SK-N-DZ (cell line): ENCODE results near the gene OXSR1.
"Not testable (repeated sequence)": the region's sequence is repeated elsewhere in the genome, so short reads cannot be mapped to it uniquely, and the experiment has no call there.

Experiments
- DNase-seq: peaks from one replicate; pipeline ENCODE4 v3.0.0-alpha.2; 2015; ENCODE audit warnings: low spot score

The OXSR1 gene

DNA sequence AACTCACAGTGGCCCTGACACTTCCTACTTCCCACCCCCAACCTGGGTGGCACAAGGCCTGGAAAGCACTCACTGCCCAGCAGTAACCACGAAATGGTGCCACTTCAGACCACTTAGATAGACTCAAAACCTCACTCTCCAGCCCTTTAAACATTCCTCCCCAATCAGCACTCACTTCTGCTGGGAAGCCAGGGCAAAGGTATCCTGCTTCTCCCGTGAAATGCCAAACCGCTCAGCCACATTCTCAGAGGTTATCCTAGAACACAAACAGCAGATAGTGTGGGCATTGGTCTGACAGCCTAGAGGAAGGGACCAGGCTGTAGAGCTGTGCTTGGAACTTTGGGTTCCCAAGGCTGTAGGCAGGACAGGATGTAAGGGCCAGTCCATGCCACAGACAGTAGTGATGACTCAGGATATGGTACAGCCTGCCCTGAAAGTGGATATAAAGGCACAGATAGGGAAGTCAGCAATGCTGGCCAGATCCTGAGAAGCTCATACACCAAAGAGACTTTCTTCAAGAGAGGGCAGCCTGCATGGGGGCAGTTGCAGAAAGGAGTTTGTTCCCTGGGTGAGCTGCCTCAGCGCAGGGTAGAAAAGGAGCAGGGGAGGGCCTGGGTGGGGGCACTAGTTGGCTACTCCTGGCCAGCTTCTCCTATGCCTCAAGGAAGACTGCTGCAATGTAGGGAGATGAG, 37.6 kb upstream of the OXSR1 start:
- no peak for DNase-seq

DNA sequence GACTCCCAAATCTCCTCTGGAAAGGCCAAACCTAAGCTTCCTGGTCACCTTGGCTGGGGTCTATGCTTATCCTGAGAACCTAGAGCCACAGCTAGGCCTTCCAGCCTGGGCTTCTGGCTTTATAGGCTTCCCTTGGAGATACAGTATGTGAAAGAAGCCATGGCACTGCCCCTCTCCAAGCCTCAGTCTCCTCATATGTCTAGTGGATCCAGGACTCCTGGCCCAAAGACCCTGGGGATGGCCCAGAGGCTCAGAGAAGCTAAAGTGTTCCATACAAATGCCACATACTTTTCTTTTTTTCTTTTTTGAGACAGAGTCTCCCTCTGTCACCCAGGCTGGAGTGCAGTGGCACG, 37.1 kb upstream of the OXSR1 start:
- DNase-seq: no peak

DNA sequence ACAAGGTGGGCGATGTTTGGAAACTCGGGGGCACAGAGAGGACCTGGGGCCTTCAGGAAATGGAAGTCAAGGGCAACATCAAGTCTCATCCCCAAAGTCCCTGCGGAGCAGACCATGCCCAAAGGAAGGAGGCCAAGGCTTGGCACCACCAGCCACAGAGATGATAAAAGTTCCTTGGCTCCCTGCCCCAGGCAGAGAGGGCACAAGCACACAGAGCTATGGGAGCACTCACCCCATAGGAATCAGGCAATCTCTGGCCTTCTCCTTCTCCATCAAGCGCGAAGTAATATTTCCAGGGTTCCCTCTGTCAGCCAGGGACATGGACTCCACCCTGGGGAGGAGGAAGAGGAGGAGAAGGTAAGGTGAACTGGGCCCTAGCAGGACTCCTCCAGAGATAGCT, 36.3 kb upstream of the OXSR1 start:
- no peak for DNase-seq

DNA sequence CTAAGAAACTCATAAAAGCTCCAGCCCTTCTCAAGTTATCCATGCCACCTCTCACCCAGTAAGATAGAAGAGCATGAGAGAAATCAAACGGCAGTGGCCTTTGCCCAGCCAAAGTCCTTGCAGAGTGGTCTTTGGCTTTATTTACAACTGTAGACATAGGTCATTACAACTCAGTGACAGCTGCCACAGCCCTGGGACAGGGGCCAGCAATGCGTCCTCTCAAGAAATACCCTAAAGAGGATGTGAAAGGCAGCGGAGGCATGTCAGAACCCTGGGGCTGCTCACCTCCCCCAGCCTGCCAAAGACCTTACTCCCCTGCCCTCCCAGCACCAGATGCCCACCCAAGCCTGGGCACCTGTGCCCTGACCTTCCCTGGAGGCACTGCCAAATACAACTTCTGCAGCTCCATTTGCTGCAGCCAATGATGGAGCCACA, 34.7 kb upstream of the OXSR1 start:
- no peak for DNase-seq

DNA sequence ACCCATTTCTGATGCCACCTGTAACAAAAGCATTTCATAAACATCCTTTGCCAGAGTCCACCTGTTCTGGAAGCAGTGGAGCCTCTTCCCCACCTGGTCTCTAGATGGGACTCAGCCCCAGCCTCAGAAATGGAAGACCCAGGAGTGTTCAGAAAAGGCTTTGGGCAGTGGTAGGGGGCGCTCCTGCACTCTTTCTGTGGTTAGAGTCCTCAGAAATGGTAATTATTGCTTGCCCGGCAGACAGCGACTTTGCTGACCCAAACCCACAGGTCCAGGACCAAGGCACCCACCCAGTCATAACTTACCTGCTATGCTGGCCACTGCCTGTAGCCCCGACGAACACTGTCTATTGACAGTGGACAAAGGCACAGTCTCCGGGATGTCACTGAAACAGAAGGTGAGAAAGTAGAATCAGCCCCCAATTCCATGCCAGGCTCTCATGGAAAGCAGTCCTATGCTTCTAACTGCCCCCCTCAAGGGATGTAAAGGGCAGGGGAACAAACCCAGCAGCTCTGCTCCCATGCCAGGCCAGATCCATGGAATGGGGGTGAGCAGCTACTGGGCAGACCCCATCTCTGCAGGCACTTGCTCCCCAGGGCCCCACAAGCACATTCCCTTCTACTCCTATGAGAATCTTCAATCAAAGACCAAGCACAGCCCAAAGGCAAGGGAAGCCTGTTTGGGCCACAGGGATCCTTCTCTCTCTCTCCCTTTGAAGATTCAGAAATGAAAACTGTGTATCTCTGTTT, 33.5 kb upstream of the OXSR1 start:
- DNase-seq: peak; percentile 19

DNA sequence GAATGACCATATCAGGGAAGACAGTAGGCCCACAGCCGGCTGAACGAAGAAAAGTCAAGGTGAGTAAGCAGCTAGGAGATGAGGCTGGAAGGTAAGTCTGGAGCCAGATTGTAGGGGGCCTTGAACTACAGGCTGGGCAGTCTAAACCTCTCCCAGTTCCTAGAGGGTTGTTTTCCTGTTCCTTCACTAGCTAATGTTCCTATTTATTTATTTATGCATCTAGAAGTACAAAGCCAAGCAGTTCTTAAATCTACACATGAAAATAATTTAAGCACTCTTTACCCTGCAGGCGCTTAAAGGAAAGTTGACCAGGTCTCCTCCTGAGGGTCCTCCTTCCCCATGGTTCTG, 32.2 kb upstream of the OXSR1 start:
- DNase-seq: no peak

DNA sequence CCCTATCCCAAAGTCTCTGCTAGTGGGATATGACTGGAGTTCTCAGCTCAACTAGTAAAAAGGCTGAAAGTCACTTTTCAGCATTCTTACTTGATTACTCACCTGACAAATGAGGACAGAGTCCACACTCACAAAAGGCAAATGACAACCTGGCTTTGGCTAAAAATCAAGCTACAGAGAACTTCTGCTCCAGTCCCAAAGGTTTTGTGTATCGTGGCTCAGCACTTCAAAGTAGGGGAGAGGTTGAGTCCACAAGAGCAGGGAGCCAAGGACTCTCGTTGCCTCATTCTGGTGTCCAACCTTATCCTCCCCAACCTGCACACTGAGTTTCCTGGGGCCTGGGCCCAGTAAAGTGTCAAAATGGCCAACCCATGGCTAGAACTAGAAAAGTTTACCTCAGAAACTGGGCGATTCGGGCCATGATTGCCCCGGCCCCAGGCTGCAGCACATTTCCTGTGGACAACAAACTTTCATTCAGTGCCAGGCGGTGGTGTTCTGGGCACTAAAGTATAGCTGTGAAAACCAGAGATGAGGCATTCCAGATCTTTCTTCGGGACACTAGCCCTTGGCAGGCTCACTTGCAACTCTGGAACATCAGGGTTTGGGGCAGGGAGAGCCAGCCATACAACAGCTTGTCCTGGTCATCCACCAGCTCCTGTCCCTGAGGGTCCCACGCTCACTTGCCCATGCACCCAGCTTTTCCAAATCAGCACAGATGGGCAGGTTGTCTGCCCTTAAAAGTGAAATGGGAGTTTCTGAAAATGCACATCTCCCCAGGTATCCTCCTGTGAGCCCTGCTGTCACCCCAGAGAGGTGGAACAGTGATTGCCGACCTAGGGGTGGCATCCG, 31.6 kb upstream of the OXSR1 start:
- DNase-seq: no peak

DNA sequence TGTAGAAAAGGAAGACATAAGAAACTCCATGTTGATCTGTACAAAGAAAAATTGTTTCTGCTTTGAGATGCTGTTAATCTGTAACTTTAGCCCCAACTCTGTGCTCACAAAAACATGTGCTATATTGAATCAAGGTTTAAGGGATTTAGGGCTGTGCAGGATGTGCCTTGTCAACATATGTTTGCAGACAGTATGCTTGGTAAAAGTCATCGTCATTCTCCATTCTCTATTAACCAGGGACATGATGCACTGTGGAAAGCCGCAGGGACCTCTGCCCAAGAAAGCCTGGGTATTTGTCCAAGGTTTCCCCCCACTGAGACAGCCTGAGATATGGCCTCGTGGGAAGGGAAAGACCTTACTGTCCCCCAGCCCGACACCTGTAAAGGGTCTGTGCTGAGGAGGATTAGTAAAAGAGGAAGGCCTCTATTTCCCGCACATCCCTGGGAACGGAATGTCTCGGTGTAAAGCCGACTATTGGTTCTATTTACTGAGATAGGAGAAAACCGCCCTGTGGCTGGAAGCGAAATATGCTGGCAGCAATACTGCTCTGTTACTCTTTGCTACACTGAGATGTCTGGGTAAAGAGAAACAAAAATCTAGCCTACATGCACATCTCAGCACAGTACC, 30.7 kb upstream of the OXSR1 start:
- not testable (repeated sequence) for DNase-seq

DNA sequence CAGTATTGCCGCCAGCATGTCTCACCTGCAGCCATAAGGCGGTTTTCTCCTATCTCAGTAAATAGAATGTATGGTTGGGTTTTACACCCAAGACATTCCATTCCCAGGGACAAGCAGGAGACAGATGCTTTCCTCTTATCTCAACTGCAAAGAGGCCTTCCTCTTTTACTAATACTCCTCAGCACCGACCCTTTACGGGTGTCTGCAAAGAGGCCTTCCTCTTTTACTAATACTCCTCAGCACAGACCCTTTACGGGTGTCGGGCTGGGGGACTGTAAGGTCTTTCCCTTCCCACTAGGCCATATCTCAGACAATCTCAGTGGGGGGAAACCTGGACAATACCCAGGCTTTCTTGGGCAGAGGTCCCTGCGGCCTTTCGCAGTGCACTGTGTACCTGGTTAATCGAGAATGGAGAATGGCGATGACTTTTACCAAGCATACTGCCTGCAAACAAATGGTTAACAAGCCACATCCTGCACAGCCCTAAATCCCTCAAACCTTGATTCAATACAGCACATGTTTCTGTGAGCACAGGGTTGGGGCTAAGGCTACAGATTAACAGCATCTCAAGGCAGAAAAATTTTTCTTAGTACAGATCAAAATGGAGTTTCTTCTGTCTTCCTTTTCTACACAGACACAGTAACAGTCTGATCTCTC, 29.6 kb upstream of the OXSR1 start:
- DNase-seq: not testable (repeated sequence)

DNA sequence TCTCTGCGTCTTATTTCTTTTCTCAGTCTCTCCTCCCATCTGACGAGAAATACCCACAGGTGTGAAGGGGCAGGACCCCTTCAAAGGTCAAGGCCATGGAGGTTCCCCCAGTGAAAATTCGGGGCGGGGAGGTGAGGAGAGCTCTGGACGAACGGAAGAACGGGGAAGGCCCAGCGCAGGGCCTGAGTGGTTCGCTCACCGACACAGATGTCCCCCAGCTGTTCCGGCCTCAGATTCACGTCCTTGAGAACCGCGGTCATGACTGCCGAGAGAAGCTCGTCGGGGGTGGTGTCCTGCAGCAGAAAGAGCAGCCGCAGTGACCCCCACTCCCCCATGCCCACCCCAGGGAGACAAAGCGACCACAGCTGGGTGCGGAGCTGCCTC, 29.0 kb upstream of the OXSR1 start:
- DNase-seq: no peak

DNA sequence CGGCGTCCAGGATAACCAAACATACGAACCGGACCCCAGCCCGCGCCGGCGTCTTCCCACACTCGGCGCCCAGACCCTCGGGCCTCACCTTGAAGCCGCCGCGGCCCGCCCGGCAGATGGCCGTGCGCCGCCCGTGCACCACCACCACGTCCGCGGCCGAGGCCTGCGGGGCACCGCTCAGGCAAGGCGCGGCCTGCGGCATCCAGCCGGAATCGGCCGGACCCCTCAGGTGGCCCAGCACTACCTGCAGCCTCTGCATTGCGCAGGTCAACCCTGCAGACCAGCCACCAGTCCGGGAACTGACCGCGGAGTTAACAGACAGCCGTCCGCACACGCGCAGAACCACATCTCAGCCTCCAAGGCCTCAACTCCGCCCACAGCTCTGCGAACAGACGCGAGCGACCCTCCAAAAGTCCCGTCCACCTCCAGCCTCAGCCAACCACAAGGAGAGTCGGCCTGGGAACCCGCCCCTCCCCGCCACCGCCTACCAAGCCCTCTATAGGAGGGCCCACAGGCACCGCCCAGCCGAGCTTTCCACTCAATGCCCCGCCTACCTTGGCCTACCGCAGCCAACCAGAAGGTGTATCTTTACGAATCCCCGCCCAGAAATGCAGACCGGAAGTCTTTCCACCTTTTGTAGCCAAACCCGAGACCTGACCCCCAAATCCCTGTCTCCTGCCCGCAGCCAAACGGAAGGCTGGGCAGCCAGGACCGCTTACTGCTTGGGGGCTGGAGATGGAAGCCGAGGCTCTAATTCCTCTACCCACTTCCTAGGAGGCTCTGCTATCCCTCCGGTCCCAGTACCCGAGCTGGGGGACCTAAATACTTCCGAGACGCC, 28.3 kb upstream of the OXSR1 start, which contains the start of gene ACAA1:
TSS of gene ACAA1 (minus strand) at position 351 of the 838 bp plus-strand sequence. CDS start at position 259, 92 bp downstream.
- peak; percentile 97 for DNase-seq

DNA sequence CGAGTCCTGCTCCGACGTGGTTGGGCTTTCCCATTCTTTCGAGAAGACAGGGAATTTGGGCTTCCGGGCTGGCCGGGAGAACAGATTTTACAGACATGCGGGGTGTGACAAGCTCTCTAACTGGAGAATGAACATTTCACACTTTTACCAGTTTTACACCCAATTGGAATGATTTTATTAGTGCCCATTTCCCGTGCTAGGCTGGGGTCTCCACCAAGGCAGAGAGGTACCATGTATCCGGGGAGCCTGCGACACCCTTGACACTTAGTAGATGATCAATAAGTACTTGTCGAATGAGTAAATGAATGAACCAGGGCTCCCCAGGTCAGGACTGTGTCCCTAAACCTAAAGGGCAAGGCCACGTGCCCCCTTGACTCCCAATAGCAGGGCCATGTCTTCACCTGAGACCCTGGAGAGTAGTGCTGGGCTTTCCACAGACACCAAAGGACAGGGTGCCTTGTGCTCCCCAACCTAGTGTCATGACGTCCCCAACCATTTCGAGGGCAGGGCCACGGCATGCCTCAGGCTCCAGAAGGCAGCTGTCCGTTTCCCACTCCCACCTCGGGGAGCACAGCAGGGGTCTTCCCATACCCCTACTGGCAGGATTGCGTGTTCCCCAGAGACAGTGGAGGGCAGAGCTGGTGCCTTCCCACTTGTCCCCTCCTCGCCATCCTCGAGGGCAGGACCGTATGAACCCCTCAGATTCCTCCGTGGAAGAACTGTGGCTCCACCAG, 27.6 kb upstream of the OXSR1 start:
- peak; percentile 15 for DNase-seq

DNA sequence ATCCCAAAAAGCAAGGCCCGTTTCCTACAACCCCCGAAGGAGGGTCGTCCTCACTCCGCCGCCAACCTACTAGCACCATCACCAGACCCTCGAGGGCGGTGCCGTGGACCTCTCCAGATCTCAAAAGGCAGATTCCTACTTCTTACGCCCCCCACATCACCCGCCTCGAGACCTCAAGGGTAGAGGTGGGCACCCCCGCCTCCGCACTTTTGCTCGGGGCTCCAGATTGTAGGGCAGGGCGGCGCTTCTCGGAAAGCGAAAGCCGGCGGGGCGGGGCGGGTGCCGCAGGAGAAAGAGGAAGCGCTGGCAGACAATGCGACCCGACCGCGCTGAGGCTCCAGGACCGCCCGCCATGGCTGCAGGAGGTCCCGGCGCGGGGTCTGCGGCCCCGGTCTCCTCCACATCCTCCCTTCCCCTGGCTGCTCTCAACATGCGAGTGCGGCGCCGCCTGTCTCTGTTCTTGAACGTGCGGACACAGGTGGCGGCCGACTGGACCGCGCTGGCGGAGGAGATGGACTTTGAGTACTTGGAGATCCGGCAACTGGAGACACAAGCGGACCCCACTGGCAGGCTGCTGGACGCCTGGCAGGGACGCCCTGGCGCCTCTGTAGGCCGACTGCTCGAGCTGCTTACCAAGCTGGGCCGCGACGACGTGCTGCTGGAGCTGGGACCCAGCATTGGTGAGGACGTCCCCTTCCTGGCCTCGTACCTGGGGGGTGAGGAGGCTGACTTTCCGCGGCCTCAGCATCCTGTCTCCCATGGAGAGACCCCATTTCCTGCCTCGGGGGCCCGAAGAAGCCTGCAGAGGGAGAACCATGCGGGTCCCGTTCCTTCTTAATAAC, 26.8 kb upstream of the OXSR1 start, which contains the start of gene MYD88:
TSS of gene MYD88 (plus strand) at position 313 of the 842 bp plus-strand sequence. CDS start at position 353, 40 bp downstream.
- DNase-seq: peak; percentile 39

DNA sequence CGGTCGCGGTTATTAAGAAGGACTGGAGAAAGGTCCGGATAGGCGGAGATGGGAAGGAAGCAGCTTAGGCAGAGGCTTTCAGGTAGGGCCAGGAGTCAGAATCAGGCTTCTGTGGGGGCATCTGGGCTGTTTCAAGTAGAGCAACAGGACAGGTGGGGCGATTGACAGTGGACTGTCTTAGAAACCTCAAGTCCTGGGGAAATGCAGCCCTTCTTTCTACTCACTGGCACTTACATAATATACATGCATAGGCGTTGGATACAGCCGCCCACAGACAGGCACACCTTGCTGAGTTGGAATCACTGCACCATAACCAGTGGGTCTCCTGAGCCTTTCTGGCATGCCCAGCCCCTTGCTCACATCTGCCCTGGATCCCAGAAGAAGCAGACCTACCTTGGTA, 26.1 kb upstream of the OXSR1 start:
- DNase-seq: no peak

DNA sequence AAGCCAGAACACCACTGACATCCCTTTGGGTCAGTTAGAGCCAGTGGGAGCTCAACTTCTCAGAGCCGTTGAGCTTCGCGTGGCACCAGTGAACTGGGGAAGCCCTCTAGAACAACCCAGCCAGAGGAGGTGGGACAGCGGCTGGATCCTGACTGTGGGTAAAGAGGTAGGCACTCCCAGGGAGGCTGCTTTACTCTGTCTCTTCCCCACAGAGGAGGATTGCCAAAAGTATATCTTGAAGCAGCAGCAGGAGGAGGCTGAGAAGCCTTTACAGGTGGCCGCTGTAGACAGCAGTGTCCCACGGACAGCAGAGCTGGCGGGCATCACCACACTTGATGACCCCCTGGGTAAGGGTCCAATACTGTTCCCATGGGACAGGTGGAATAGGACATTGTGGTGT, 25.7 kb upstream of the OXSR1 start:
- no peak for DNase-seq

DNA sequence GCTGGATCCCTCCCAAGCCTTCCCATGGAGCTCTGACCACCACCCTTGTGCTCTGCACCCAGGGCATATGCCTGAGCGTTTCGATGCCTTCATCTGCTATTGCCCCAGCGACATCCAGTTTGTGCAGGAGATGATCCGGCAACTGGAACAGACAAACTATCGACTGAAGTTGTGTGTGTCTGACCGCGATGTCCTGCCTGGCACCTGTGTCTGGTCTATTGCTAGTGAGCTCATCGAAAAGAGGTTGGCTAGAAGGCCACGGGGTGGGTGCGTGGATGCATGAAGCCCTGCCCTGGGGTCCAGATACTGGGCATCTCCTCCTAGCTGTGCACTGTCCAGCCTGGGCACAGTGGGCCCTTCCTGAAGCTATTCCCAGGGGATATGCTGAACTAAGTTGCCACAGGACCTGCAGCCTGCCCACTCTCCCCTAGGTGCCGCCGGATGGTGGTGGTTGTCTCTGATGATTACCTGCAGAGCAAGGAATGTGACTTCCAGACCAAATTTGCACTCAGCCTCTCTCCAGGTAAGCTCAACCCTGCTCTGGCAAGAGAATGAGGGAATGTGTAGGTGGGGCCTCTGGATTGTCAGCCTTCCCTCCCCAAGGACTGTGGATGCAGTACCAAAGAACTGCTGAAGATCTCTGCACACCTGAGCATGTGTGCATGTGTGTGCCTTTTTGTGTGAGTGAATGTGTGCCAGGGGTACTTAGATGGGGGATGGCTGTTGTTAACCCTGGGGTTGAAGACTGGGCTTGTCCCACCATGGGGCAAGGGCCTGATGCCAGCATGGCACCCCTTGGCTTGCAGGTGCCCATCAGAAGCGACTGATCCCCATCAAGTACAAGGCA, 24.8 kb upstream of the OXSR1 start:
- no peak for DNase-seq

DNA sequence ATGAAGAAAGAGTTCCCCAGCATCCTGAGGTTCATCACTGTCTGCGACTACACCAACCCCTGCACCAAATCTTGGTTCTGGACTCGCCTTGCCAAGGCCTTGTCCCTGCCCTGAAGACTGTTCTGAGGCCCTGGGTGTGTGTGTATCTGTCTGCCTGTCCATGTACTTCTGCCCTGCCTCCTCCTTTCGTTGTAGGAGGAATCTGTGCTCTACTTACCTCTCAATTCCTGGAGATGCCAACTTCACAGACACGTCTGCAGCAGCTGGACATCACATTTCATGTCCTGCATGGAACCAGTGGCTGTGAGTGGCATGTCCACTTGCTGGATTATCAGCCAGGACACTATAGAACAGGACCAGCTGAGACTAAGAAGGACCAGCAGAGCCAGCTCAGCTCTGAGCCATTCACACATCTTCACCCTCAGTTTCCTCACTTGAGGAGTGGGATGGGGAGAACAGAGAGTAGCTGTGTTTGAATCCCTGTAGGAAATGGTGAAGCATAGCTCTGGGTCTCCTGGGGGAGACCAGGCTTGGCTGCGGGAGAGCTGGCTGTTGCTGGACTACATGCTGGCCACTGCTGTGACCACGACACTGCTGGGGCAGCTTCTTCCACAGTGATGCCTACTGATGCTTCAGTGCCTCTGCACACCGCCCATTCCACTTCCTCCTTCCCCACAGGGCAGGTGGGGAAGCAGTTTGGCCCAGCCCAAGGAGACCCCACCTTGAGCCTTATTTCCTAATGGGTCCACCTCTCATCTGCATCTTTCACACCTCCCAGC, 24.0 kb upstream of the OXSR1 start:
- DNase-seq: no peak
